ENCODE results near the gene PSD2.

PSD2 gene

GRCh38 chr5:139763930-139764791 is 31.4 kb upstream of the PSD2 start:
- peak in 1 of 2 donors; percentile 24 for DNase-seq

GRCh38 chr5:139764886-139765408 is 30.7 kb upstream of the PSD2 start:
- DNase-seq, result no peak

- peak; percentile 87 to 88 for DNase-seq
These were observed 30.0 kb upstream of the PSD2 start for GRCh38 chr5:139765409-139766217.

- DNase-seq, result no peak
These were observed 27.6 kb upstream of the PSD2 start for GRCh38 chr5:139767960-139768359.

GRCh38 chr5:139768807-139769465 is 26.7 kb upstream of the PSD2 start:
- DNase-seq, result no peak

GRCh38 chr5:139769477-139769876 is 26.1 kb upstream of the PSD2 start:
- no peak for DNase-seq

GRCh38 chr5:139770722-139771121 is 24.9 kb upstream of the PSD2 start:
- DNase-seq, result no peak

- no peak for DNase-seq
These were observed 23.4 kb upstream of the PSD2 start for GRCh38 chr5:139772089-139772791.

GRCh38 chr5:139772927-139773690 is 22.5 kb upstream of the PSD2 start:
- DNase-seq, result no peak

GRCh38 chr5:139774980-139775661 is 20.5 kb upstream of the PSD2 start:
- peak; percentile 87 to 88 for DNase-seq

GRCh38 chr5:139775872-139776271 is 19.7 kb upstream of the PSD2 start:
- no peak for DNase-seq

GRCh38 chr5:139776861-139777260 is 18.7 kb upstream of the PSD2 start:
- no peak for DNase-seq

- no peak for DNase-seq
These were observed 12.1 kb upstream of the PSD2 start for GRCh38 chr5:139783436-139783965.

- no peak for DNase-seq
These were observed 11.1 kb upstream of the PSD2 start for GRCh38 chr5:139784488-139784887.

GRCh38 chr5:139787257-139787567 is 8.4 kb upstream of the PSD2 start:
- no peak for DNase-seq

- peak; percentile 90 for DNase-seq
These were observed 7.9 kb upstream of the PSD2 start for GRCh38 chr5:139787568-139788293.

- no peak for DNase-seq
These were observed 7.2 kb upstream of the PSD2 start for GRCh38 chr5:139788294-139788910.

GRCh38 chr5:139789116-139789844 is 6.3 kb upstream of the PSD2 start:
- DNase-seq, result no peak

GRCh38 chr5:139789845-139790189 is 5.8 kb upstream of the PSD2 start:
- no peak for DNase-seq
